ENCODE results near the gene SEMA6A. TPM values are rescaled to one million over a fixed set of nuclear protein-coding genes. Genes with fewer than 3 reads are reported as not detected.

Gene SEMA6A
- total and polyA plus RNA-seq, 8 donors, result 8.9 to 24.5 (median 14.1) TPM

GRCh38 chr5:116557669-116558271 lies 16.9 kb downstream of the SEMA6A start:
- no peaks in the 10 kb centered on the region for H3K36me3 ChIP-seq
- DNase-seq, result no peak

GRCh38 chr5:116554764-116555163 lies 19.9 kb downstream of the SEMA6A start:
- WGBS, 2 donors, result 53 to 60% methylated on average over 2 of the region's 2 CpGs
- Histone ChIP-seq H3K27me3 (no peaks in the 10 kb centered on the region), H3K9me3 (no peaks in the 10 kb centered on the region), H3K36me3 (no peaks in the 10 kb centered on the region), H3K4me1 (no peaks in the 10 kb centered on the region), H3K4me3 (no peak overlapping the region), H3K27ac (no peak overlapping the region)
- no peak for DNase-seq
- intact Hi-C loops (cut with DNase I), result no loop called here
- peak in 1 of 4 donors; percentile 34 for ATAC-seq
- TF ChIP-seq CTCF (IDR thresholded peaks at IDR 0.05), result no peak
- FAIRE-seq, result no peak

More at GRCh38 chr5:116557669-116558271, 16.9 kb downstream of the SEMA6A start:
- Histone ChIP-seq H3K4me1 (no peaks in the 10 kb centered on the region), H3K27ac (no peak overlapping the region), H3K9me3 (no peaks in the 10 kb centered on the region), H3K27me3 (no peaks in the 10 kb centered on the region), H3K4me3 (no peak overlapping the region)
- peak in 3 of 4 donors; percentile 16 to 38 (median 30) for TF ChIP-seq CTCF (IDR thresholded peaks at IDR 0.05)
- WGBS, 2 donors, result 9 to 10% methylated on average over 5 of the region's 5 CpGs
- peak; percentile 56 for FAIRE-seq
- intact Hi-C loops (cut with DNase I), result no loop called here
- ATAC-seq, result peak; percentile 56 to 69 (median 64)

- TF ChIP-seq CTCF (IDR thresholded peaks at IDR 0.05), result no peak
- Histone ChIP-seq H3K4me3 (no peak overlapping the region), H3K27ac (no peak overlapping the region), H3K36me3 (no peaks in the 10 kb centered on the region), H3K4me1 (no peaks in the 10 kb centered on the region), H3K9me3 (no peaks in the 10 kb centered on the region), H3K27me3 (no peaks in the 10 kb centered on the region)
- ATAC-seq, result peak in 2 of 4 donors; percentile 18 to 65
- intact Hi-C loops (cut with DNase I), result no loop called here
- DNase-seq, result no peak
- FAIRE-seq, result no peak
- 71 to 72% methylated on average over 4 of the region's 4 CpGs for WGBS, 2 donors
Measured at GRCh38 chr5:116553366-116553765, 21.3 kb downstream of the SEMA6A start.

GRCh38 chr5:116550082-116550481 lies 24.5 kb downstream of the SEMA6A start:
- DNase-seq (no peak), FAIRE-seq (no peak), ATAC-seq (no peak)
- Histone ChIP-seq H3K27ac (no peak overlapping the region), H3K4me3 (no peak overlapping the region), H3K9me3 (no peaks in the 10 kb centered on the region), H3K27me3 (no peaks in the 10 kb centered on the region), H3K36me3 (no peaks in the 10 kb centered on the region), H3K4me1 (no peaks in the 10 kb centered on the region)
- no peak for TF ChIP-seq CTCF (IDR thresholded peaks at IDR 0.05)
- intact Hi-C loops (cut with DNase I), result no loop called here

GRCh38 chr5:116546743-116547124 lies 27.9 kb downstream of the SEMA6A start:
- peaks cover 0 to 10% (median 9%) of the 10 kb centered on the region in 3 donors for H3K4me1 ChIP-seq
- FAIRE-seq (no peak), DNase-seq (no peak), ATAC-seq (no peak)
- TF ChIP-seq CTCF (IDR thresholded peaks at IDR 0.05), result no peak
- intact Hi-C loops (cut with DNase I), result no loop called here
- H3K9me3 ChIP-seq, result no peaks in the 10 kb centered on the region
- no peaks in the 10 kb centered on the region for H3K27me3 ChIP-seq
- WGBS, 2 donors, result 83 to 85% methylated on average over 1 of the region's 1 CpG
- H3K4me3 ChIP-seq, result no peak overlapping the region
- no peaks in the 10 kb centered on the region for H3K36me3 ChIP-seq
- no peak overlapping the region for H3K27ac ChIP-seq
